Lung (tissue), 12 donors: ENCODE results near the gene SLC6A15. TPM values are rescaled to one million over a fixed set of nuclear protein-coding genes. Genes with fewer than 3 reads are reported as not detected.
A peak's percentile ranks its signal among the peaks of the same experiment; 100 is the strongest.

Experiments used
- ATAC-seq: fragments of 200-7000 bp; cut with Tn5 transposase; one replicate; pipeline ENCODE4 v1.9.1; 2020; ENCODE audit warnings: moderate number of reproducible peaks; ENCODE audit not compliant: insufficient read depth, low FRiP score
- DNase-seq, 3 donors: peaks; one replicate each; pipeline ENCODE4 v3.0.0-alpha.2; 2013 to 2017
- H3K27ac ChIP-seq, 2 donors: one replicate each; pipeline ENCODE4 v1.5.1; 2013; ENCODE audit warnings: mild to moderate bottlenecking in 2 of 2, moderate library complexity in 2 of 2, control low read depth in 1 of 2, inconsistent platforms in 1 of 2, low read depth in 1 of 2, low read length in 1 of 2
- H3K27me3 ChIP-seq, 3 donors: one replicate each; pipeline ENCODE4 v1.5.1; 2013; ENCODE audit warnings: low read length in 2 of 3; ENCODE audit not compliant: control insufficient read depth in 3 of 3, insufficient read depth in 3 of 3
- H3K36me3 ChIP-seq, 4 donors: one replicate each; pipeline ENCODE4 v1.5.1; 2013; ENCODE audit warnings: low read length in 4 of 4, mild to moderate bottlenecking in 1 of 4, moderate library complexity in 1 of 4; ENCODE audit not compliant: control insufficient read depth in 4 of 4, insufficient read depth in 4 of 4
- H3K4me1 ChIP-seq, 5 donors: one replicate each; pipeline ENCODE4 v1.5.1; 2013; ENCODE audit warnings: low read length in 5 of 5, mild to moderate bottlenecking in 2 of 5, moderate library complexity in 1 of 5; ENCODE audit not compliant: control insufficient read depth in 5 of 5, insufficient read depth in 5 of 5
- H3K4me3 ChIP-seq: one replicate; pipeline ENCODE4 v1.5.1; 2013; ENCODE audit warnings: mild to moderate bottlenecking, control low read depth, moderate library complexity
- H3K9ac ChIP-seq, 2 donors: one replicate each; pipeline ENCODE4 v1.5.1; 2013; ENCODE audit warnings: low read length in 2 of 2, control low read depth in 1 of 2; ENCODE audit not compliant: insufficient read depth in 1 of 2
- H3K9me3 ChIP-seq, 4 donors: one replicate each; pipeline ENCODE4 v1.5.1; 2013; ENCODE audit warnings: low read length in 3 of 4, mild to moderate bottlenecking in 1 of 4, moderate library complexity in 1 of 4; ENCODE audit not compliant: control insufficient read depth in 4 of 4, insufficient read depth in 3 of 4
- WGBS, 2 donors: extraction: QIAGEN DNeasy Blood & Tissue Kit; methylation state at CpG; one replicate each; pipeline ENCODE4 v1.1.7; 2013; 5-methylcytosine and 5-hydroxymethylcytosine counted together
- polyA plus RNA-seq, 2 donors: library from polyadenylated mRNA; stranded (reverse); fragments of 200-250 nt; gene quantifications; one replicate each; pipeline ENCODE4 v1.2.1, GENCODE V29; 2013
- total RNA-seq, 2 donors: library from RNA; depleted of rRNA in 1 of 2; stranded (reverse); fragments of >200 nt in 1 of 2; gene quantifications; one replicate each; pipeline ENCODE4 v1.2.1, GENCODE V29; 2014 to 2021
- TF ChIP-seq, protein P1 (sequence below): IDR thresholded peaks from 2 replicates; pipeline ENCODE4 v1.5.1; 2012; ENCODE audit warnings: mild to moderate bottlenecking; ENCODE audit errors: control extremely low read depth, extremely low read depth
- donor health status: control.
- donor health status: control.
- donor health status: Bipolar disorder and iron deficiency.
- donor health status: healthy.
- donor health status: DM: yes; HTN: yes; CAD: no.

SLC6A15 gene
- total and polyA plus RNA-seq, 4 donors: 0.02 to 0.34 (median 0.11) TPM; not detected in 1

DNA sequence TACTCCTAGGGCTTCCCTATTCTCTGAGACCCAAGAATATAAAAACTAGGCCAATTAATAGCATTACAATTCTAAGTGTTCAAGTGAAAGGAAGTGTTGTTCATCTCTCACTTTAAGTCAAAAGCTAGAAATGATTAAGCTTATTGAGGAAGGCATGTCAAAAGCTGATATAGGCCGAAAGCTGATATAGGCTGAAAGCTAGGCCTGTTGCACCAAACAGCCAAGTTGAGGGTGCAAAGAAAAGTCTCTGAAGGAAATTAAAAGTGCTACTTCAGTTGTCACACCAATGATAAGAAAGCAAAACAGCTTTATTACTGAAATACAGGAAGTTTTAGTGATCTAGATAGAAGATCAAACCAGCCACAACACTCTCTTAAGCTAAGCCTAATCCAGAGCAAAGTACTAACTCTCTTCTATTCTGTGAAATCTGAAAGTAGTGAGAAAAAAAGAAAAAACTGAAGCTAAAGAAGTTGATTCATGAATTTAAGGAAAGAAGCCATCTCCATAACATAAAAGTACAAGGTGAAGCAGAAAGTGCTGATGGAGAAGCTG is 68.9 kb downstream of the SLC6A15 start:
- 76 to 86% methylated on average over 1 of the region's 1 CpG for WGBS, 2 donors
- H3K27ac ChIP-seq: no peak overlapping the region
- no peak for DNase-seq

GRCh38 chr12:84842406-84843013 is 70.1 kb downstream of the SLC6A15 start:
- Histone ChIP-seq H3K27ac (no peak overlapping the region), H3K4me1 (no peaks in the 10 kb centered on the region), H3K27me3 (no peaks in the 10 kb centered on the region), H3K36me3 (no peaks in the 10 kb centered on the region), H3K4me3 (no peak overlapping the region), H3K9ac (no peak overlapping the region), H3K9me3 (no peaks in the 10 kb centered on the region)
- TF ChIP-seq, protein P1, sequence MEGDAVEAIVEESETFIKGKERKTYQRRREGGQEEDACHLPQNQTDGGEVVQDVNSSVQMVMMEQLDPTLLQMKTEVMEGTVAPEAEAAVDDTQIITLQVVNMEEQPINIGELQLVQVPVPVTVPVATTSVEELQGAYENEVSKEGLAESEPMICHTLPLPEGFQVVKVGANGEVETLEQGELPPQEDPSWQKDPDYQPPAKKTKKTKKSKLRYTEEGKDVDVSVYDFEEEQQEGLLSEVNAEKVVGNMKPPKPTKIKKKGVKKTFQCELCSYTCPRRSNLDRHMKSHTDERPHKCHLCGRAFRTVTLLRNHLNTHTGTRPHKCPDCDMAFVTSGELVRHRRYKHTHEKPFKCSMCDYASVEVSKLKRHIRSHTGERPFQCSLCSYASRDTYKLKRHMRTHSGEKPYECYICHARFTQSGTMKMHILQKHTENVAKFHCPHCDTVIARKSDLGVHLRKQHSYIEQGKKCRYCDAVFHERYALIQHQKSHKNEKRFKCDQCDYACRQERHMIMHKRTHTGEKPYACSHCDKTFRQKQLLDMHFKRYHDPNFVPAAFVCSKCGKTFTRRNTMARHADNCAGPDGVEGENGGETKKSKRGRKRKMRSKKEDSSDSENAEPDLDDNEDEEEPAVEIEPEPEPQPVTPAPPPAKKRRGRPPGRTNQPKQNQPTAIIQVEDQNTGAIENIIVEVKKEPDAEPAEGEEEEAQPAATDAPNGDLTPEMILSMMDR: peak; percentile 7
- peak in 2 of 3 donors; percentile 70 to 78 for DNase-seq
- 93 to 95% methylated on average over 2 of the region's 2 CpGs for WGBS, 2 donors
- no peak for ATAC-seq

More for the DNA sequence above, 68.9 kb downstream of the SLC6A15 start:
- ATAC-seq: no peak
- no peak overlapping the region for H3K4me3 ChIP-seq
- no peak overlapping the region for H3K9ac ChIP-seq
- TF ChIP-seq, protein P1: no peak
- no peaks in the 10 kb centered on the region for H3K4me1 ChIP-seq
- no peaks in the 10 kb centered on the region for H3K9me3 ChIP-seq
- no peaks in the 10 kb centered on the region for H3K27me3 ChIP-seq
- no peaks in the 10 kb centered on the region for H3K36me3 ChIP-seq

- peak in 1 of 3 donors; percentile 15 for DNase-seq
- no peak overlapping the region for H3K4me3 ChIP-seq
- no peak overlapping the region for H3K27ac ChIP-seq
- WGBS, 2 donors: 40 to 49% methylated on average over 1 of the region's 1 CpG
- no peak for ATAC-seq
- H3K36me3 ChIP-seq: no peaks in the 10 kb centered on the region
- H3K9me3 ChIP-seq: no peaks in the 10 kb centered on the region
- H3K4me1 ChIP-seq: no peaks in the 10 kb centered on the region
- no peaks in the 10 kb centered on the region for H3K27me3 ChIP-seq
- H3K9ac ChIP-seq: no peak overlapping the region
- TF ChIP-seq, protein P1: no peak
Observed at GRCh38 chr12:84841591-84841990, 71.0 kb downstream of the SLC6A15 start.

DNA sequence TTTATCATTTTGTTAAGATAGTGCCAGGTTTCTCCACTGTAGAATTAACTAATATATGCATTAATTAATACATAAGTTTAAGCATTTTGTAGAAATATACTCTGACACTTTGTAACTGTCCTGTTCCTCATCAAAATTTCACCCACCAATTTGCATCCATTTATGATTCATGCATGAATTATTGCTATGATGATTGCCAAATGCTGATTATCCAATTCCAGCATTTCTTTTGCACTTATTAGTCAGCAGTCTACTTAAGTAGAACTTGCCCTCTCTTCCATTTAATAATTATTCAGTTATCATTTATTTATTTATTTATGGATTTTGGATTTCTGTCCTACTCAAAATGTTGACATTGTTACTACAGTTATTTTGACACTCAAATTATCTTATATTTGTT is 72.2 kb downstream of the SLC6A15 start:
- Histone ChIP-seq H3K4me1 (no peaks in the 10 kb centered on the region), H3K36me3 (no peaks in the 10 kb centered on the region), H3K9me3 (no peaks in the 10 kb centered on the region), H3K27me3 (no peaks in the 10 kb centered on the region), H3K4me3 (no peak overlapping the region), H3K27ac (no peak overlapping the region), H3K9ac (no peak overlapping the region)
- ATAC-seq (no peak), DNase-seq (no peak)
- TF ChIP-seq, protein P1: no peak
